ENCODE results near the gene COL27A1. TPM values are rescaled to one million over a fixed set of nuclear protein-coding genes. Genes with fewer than 3 reads are reported as not detected.

Gene COL27A1
- total RNA-seq, 1 experiment from 2014 or later: 12.0 TPM

DNA sequence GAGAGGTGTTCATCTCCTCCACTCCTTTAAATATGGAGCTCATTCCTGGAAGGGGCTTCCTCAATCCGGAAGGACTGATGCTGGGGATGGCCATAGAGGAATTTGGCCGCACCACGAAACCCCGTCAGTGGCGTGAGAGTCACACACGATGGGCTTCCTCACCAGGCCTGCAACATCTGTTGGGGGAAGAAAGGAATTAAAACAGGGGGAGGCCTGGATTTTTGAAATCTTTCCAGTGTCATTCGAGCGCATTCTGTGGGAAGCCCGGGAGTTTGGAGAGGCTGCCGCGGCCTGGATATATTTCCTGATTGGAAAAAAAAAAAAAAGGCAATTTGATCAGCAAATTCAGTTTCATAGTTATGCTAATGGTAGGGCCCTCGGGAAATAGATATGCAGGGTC is 91.2 kb downstream of the COL27A1 start:
- H3K4me2 ChIP-seq (ENCODE audit: low read length): no peak overlapping the region
- no peaks in the 10 kb centered on the region for H4K20me1 ChIP-seq (ENCODE audit: insufficient read depth)
- POLR2A ChIA-PET: no interaction called here
- DNase-seq (ENCODE audit: low read depth, low spot score) (no peak), ATAC-seq (no peak)
- H3K79me2 ChIP-seq (ENCODE audit: insufficient read depth, low read length): no peaks in the 10 kb centered on the region
- H3K4me3 ChIP-seq (replicated peaks in 1 of 2; ENCODE audit: low read depth in 1 of 2, low read length in 2 of 2): no peak overlapping the region
- no peak overlapping the region for H3K9ac ChIP-seq (ENCODE audit: low read length)
- no peak overlapping the region for H2AFZ ChIP-seq (ENCODE audit: low read depth, low read length, poor library complexity, severe bottlenecking)
- H3K36me3 ChIP-seq (ENCODE audit: control insufficient read depth in 1 of 2, insufficient read depth in 2 of 2, low read length in 2 of 2): no peaks in the 10 kb centered on the region
- H3K27ac ChIP-seq (ENCODE audit: low read depth, low read length): no peak overlapping the region
- no TSS peak for BruUV-seq (replicated peaks)
- no peaks in the 10 kb centered on the region for H3K9me2 ChIP-seq (ENCODE audit: insufficient read depth)
- TF ChIP-seq SIN3A (IDR thresholded peaks at IDR 0.05; ENCODE audit: low read depth): no peak
- no peak for TF ChIP-seq CTCF (IDR thresholded peaks at IDR 0.05 in 2 of 3, conservative IDR thresholded peaks at IDR 0.05 in 1 of 3; ENCODE audit: borderline replicate concordance in 1 of 3, insufficient read depth in 1 of 3, low read depth in 2 of 3, low read length in 2 of 3)
- TF ChIP-seq, protein P1, sequence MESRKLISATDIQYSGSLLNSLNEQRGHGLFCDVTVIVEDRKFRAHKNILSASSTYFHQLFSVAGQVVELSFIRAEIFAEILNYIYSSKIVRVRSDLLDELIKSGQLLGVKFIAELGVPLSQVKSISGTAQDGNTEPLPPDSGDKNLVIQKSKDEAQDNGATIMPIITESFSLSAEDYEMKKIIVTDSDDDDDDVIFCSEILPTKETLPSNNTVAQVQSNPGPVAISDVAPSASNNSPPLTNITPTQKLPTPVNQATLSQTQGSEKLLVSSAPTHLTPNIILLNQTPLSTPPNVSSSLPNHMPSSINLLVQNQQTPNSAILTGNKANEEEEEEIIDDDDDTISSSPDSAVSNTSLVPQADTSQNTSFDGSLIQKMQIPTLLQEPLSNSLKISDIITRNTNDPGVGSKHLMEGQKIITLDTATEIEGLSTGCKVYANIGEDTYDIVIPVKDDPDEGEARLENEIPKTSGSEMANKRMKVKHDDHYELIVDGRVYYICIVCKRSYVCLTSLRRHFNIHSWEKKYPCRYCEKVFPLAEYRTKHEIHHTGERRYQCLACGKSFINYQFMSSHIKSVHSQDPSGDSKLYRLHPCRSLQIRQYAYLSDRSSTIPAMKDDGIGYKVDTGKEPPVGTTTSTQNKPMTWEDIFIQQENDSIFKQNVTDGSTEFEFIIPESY (IDR thresholded peaks at IDR 0.05; ENCODE audit: extremely low read depth, insufficient replicate concordance, low read length): no peak
- TF ChIP-seq FOSL1 (IDR thresholded peaks at IDR 0.05; ENCODE audit: low read depth): no peak
- RAD21 ChIA-PET (ENCODE audit: low non-redundant PET in 1 of 2, low total read pairs in 2 of 2, uncharacterized antibody in 2 of 2, unreplicated experiment in 2 of 2): no interaction called here
- H3K4me1 ChIP-seq (ENCODE audit: control insufficient read depth in 1 of 2, insufficient read depth in 2 of 2, low read length in 2 of 2): no peaks in the 10 kb centered on the region
- H3K9me3 ChIP-seq (ENCODE audit: control insufficient read depth in 1 of 2, insufficient read depth in 1 of 2, low read depth in 1 of 2, low read length in 2 of 2): no peaks in the 10 kb centered on the region
- CTCF ChIA-PET: no interaction called here
- H3K27me3 ChIP-seq (ENCODE audit: insufficient read depth, low read length): no peaks in the 10 kb centered on the region
- intact Hi-C loops (cut with micrococcal nuclease): no loop called here

DNA sequence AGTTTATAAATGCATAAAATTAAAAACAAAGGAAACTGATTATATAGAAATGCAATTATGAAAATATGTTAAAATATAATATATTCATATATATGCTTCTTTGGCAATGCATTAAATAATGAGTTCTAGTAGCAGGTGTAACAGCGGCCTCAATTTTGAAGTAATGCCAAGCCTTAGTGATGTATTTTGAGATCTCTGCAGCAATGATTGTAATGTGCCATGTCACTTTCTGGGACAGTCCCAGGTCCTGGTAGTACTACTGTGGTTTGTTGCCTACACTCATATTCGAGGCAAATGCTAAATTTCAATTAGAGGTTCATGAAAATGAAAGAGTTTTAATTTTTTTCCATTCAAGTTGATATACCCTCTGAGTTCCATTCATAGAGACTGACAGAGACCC is 91.7 kb downstream of the COL27A1 start:
- Histone ChIP-seq H3K36me3 (ENCODE audit: control insufficient read depth in 1 of 2, insufficient read depth in 2 of 2, low read length in 2 of 2) (no peaks in the 10 kb centered on the region), H3K9me3 (ENCODE audit: control insufficient read depth in 1 of 2, insufficient read depth in 1 of 2, low read depth in 1 of 2, low read length in 2 of 2) (no peaks in the 10 kb centered on the region), H3K9me2 (ENCODE audit: insufficient read depth) (no peaks in the 10 kb centered on the region), H3K79me2 (ENCODE audit: insufficient read depth, low read length) (no peaks in the 10 kb centered on the region), H3K27me3 (ENCODE audit: insufficient read depth, low read length) (no peaks in the 10 kb centered on the region), H4K20me1 (ENCODE audit: insufficient read depth) (no peaks in the 10 kb centered on the region), H2AFZ (ENCODE audit: low read depth, low read length, poor library complexity, severe bottlenecking) (no peak overlapping the region), H3K4me3 (replicated peaks in 1 of 2; ENCODE audit: low read depth in 1 of 2, low read length in 2 of 2) (no peak overlapping the region), H3K4me2 (ENCODE audit: low read length) (no peak overlapping the region), H3K9ac (ENCODE audit: low read length) (no peak overlapping the region), H3K27ac (ENCODE audit: low read depth, low read length) (no peak overlapping the region), H3K4me1 (ENCODE audit: control insufficient read depth in 1 of 2, insufficient read depth in 2 of 2, low read length in 2 of 2) (no peaks in the 10 kb centered on the region)
- RAD21 ChIA-PET (ENCODE audit: low non-redundant PET in 1 of 2, low total read pairs in 2 of 2, uncharacterized antibody in 2 of 2, unreplicated experiment in 2 of 2): no interaction called here
- CTCF ChIA-PET: no interaction called here
- intact Hi-C loops (cut with micrococcal nuclease): no loop called here
- BruUV-seq (replicated peaks): no TSS peak
- ATAC-seq: no peak
- DNase-seq (ENCODE audit: low read depth, low spot score): no peak
- POLR2A ChIA-PET: no interaction called here
- TF ChIP-seq, protein P2, sequence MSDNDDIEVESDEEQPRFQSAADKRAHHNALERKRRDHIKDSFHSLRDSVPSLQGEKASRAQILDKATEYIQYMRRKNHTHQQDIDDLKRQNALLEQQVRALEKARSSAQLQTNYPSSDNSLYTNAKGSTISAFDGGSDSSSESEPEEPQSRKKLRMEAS (IDR thresholded peaks at IDR 0.05): no peak
- TF ChIP-seq RAD21 (IDR thresholded peaks at IDR 0.05; ENCODE audit: low read depth) (no peak), SIN3A (IDR thresholded peaks at IDR 0.05; ENCODE audit: low read depth) (no peak), REST (IDR thresholded peaks at IDR 0.05; ENCODE audit: low read depth) (no peak), CEBPB (IDR thresholded peaks at IDR 0.05; ENCODE audit: low read depth) (no peak), JUND (IDR thresholded peaks at IDR 0.05) (no peak), SP1 (IDR thresholded peaks at IDR 0.05; ENCODE audit: low read depth) (no peak), TCF7L2 (IDR thresholded peaks at IDR 0.05; ENCODE audit: borderline replicate concordance, extremely low read depth, insufficient read depth, insufficient read length) (no peak), SRF (IDR thresholded peaks at IDR 0.05; ENCODE audit: low read depth) (no peak)
- TF ChIP-seq, protein P3, sequence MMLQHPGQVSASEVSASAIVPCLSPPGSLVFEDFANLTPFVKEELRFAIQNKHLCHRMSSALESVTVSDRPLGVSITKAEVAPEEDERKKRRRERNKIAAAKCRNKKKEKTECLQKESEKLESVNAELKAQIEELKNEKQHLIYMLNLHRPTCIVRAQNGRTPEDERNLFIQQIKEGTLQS (IDR thresholded peaks at IDR 0.05): no peak

Data from HCT116 (cell line).